MV-4-11 (cell line): Measurements from ENCODE around the gene TNS4.

Experiments
- DNase-seq: peaks from one replicate; lab custom pipeline; 2025; lab: John Stamatoyannopoulos, UW

The TNS4 gene

DNA sequence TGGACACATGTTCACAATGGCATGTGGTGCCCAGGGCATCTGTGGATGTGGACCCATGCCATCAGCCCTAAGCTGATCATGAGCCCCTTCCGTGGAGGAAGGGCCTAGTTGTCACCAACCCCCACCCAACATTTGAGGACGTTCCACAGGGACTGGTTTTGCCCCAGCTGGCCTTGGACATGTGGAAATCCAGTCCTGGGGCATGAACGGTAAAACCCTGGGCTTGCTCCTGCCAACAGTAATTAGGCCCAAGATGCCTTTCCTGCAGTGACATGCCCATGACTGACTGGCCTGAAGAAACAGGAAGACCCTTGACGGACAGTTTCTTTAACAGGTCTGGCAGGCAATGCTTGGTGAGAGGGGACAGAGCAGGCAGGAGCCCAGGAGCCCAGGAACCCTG lies 7.7 kb downstream of the TNS4 start:
- no peak for DNase-seq

DNA sequence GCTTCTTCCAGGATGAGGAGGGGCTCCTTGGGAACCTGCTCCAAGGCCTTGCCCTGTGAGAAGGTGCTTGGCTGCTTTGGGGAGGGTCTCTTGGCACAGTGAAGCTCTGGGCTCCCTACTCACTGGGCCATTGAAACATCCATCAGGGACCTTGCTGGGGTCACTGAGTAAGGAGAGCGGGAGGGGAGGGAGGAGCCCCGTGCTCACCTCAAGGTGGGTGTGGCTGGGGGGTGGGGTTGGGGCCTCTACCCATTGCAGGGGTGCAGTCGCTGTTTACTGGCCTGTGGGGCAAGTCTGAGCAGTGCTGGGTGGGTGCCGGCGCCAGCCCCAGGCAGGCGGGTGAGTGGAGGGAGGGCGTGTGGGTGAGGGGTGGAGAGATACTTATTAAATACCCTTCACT lies 9.9 kb downstream of the TNS4 start:
- DNase-seq, result no peak

DNA sequence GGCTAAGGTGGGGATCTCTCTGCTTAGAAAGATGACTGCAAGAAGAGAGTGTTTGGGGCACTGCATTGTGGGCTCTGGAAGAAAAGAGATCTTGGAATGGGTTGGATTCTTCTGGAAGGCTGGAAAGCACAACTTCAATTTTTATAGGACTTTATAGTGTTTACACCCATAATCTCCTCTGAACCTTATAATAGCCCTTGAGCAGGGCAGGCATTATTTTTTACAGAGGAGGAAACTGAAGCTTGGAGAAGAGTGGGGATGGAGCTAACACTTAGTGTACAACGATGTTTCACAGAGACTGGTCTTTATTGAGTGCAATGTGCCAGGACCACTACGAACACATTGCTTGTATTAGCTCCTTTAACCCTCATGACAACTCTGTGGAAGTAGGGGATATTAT lies 10.4 kb downstream of the TNS4 start:
- no peak for DNase-seq

GRCh38 chr17:40490289-40490853 lies 11.1 kb downstream of the TNS4 start:
- peak; percentile 54 for DNase-seq

DNA sequence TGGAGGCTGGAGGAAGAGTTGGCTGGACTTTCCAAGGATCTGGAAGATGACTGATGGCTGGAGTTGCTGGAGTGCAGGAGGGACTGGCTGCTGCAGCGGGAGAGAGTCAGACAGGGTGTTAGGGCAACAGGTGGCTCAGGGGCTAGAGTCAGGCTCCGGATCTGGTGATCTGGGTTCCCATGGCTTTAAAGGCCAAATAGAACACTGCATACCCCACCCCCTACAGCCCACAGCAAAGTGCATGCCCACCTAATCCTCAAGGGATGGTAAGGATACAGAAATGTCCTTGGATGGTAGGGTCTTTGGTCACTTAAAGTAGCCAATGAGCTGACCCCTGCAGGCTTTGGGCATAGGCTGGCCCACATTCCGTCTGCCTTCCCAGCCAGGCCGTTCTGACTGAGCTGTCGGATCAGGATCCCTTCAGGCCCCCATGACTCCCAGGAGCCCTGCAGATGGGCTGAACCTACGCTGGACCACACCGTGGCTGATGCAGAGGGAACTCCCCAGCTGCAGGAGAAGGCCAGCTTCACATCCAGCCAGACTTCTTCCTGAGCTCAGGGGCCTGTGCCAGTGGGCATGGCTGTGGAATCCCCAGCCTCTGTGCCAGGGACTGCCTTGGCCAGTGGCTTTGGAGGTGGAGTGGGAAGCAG lies 13.9 kb downstream of the TNS4 start:
- no peak for DNase-seq

DNA sequence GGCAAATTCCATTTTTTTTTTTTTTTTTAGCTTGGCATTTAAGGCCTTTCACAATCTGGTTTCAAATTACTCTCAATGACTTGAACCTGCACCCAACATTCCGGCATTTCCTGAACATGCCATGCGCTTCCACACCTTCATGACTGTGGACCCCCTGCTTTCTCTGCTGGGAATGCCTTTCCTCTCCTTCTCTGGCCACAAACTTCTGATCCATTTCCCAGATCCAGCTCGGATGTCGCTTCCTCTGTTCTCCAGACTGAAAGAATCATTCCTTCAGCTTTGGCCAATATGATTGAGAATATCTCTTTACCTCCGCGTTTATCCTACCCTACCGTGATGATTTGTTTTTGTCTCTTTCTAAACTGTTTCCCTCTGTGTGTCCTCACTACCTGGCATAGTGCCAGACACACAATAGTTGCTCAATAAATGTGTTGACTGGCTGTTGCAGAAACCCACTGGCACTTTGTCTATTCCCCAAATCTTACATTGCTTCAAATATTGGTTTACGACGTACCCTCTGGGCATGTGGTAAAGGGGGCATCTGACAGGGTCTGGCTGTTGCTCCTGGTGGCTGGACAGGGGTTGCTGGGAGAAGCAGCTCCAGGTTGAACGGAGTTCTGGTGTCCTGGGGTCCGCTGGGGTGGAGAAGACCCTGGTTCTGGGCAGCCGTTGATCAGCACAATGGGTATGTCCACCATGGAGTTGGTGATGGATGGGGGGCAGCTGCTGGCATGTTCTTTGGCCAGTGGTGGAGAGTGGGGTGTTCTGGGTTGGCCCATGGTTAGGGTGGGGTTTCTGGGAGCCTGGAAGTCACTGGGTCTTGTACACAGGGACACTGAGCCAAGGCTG lies 14.7 kb downstream of the TNS4 start:
- DNase-seq, result peak; percentile 58

- peak; percentile 72 for DNase-seq
These were observed 15.4 kb downstream of the TNS4 start for GRCh38 chr17:40485851-40486521.

GRCh38 chr17:40484973-40485530 lies 16.4 kb downstream of the TNS4 start:
- DNase-seq, result no peak

- no peak for DNase-seq
These were observed 17.0 kb downstream of the TNS4 start for GRCh38 chr17:40484285-40484972.

DNA sequence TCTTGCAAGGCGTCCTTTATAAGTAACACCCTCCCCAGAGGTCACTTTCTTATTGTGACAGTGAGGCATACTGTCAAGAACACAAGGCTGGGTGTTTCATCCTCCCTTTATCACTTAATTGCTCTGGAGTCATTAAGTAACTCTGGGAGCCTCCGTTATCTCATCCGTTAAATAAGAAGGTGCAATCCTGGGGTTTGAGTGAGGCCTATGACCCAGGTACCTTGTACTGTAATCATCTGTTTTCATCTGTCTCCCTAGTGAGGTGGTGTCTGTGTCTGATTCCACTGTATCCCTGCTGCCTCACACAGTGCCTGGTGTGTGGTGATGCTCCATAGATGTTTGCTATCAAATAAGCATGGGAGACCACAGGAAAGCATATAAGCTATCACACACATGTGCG lies 17.7 kb downstream of the TNS4 start:
- DNase-seq, result no peak

- no peak for DNase-seq
These were observed 18.7 kb downstream of the TNS4 start for GRCh38 chr17:40482722-40483121.

DNA sequence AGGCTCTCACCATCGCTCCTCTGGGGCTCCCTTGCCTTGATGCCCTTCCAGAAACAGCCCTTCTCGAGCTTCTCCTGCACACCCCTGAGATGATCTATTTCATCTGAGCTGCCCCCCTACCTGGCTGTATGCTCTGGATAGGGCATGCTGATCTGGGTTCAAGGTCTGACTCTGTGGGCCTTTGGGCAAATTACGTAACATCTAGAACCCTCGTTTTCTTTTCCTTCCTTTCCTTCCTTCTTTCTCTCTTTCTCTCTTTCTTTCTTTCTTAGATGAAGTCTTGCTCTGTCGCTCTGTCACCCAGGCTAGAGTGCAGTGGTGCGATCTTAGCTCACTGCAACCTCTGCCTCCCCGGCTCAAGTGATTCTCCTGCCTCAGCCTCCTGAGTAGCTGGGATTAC lies 20.3 kb downstream of the TNS4 start:
- no peak for DNase-seq

DNA sequence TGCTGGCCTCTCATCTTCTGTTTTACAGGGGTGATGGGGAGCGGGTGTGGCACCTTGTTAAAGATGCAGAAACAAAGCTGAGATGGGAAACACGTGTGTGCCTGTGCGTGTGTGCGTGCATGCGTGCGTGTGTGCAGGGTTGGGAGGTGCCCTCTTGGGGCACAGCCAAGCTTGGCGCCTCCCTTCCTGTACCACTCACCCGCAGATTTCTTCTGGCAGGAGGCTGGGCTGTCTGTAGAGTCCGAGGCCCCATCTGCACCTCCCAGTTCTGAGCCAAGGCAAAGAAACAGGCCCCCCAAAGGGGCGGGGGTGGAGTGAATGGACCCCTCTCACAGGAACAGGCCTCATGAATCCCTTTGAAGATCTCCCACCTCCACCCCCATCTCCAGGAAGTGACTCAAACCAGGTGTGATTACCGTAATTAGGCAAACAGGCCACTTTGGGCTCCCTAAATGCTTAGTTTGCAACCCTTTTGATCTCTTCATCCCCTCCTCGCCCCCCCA lies 20.9 kb downstream of the TNS4 start:
- peak; percentile 43 for DNase-seq

DNA sequence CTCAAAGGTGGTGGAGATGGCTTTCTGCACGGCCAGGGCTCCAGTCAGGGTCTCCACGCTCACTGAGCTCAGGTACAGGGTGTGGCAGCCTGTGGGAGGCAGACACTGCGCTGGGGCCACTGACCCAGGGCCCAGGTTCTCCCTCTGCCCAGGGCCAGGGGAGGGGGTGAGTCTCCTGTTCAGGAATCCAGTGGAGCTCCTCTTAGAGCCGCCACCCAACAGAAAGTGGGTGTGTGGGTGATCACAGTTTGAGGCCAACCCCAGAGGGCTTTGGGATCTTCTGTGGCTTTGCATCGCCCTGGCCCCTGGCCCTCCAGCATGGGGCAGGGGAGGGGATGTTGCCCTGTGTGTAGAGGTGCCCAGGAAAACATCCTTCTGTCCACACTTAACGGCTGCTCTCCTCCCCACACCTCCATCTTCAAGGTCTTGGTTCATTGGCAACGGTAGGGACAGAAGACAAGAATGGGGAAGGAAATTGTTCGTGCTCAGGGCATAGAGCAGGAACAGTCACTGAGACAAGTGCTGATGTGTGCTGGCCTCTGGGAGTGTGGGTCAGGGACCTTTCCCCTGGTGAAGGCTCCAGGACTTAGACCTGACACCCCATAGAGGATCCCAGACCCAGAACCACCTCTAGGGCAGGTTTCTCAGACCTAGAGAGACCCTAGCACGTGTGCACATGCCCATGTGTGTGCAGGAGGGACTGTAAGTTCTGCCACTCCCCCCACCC lies 21.5 kb downstream of the TNS4 start:
- peak; percentile 9 for DNase-seq

DNA sequence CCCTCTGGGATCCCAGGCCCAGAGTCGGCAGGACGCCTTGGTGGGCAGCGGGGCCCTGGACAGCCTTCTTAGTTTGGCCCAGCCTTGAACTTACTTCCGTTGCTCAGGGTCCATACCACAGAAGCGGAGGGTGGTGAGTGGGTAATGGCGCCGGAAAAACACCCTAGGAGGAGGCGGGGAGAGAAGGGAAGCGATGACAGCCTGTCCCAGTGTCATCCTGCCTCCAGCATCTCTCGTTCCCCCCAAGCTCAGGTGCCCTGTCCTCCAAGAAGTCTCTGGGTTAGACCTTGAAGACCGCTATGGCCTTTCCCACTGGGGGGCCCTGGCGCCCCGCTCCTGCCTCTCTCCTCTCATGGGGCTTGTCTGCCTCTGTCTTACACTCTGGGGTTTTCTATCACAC lies 22.9 kb downstream of the TNS4 start:
- DNase-seq, result no peak

GRCh38 chr17:40477796-40478195 lies 23.6 kb downstream of the TNS4 start:
- no peak for DNase-seq

GRCh38 chr17:40475234-40475908 lies 26.1 kb downstream of the TNS4 start:
- DNase-seq, result no peak

DNA sequence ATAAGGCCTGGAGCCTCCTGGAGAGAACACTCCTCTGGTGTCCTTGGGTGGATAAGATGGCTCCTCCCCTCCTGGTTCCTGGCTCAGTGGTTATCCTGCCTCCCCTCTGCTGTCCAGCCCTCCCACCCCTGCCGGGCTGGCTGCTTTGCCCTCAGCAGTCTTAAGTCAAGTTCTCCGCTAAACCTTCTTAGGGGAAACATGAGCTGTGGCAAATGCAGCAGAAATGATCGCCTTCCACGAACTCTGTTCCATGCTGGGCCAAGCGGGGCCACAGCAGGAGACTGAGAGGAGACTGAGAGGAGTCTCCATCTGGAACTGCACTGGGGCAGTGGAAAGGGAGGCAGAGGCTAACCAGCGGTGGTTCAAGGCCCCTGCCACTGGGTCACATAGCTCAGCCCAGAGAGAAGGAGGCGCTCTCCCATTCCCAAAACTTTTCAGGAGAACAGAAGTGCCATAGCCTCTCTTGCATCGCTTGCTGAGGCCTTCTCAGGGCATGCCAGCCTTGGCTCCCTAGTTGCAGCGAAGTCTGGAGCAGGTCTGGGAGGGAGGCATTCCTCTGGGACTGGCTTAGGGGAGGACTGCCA lies 26.9 kb downstream of the TNS4 start:
- no peak for DNase-seq

- no peak for DNase-seq
These were observed 27.7 kb downstream of the TNS4 start for GRCh38 chr17:40473573-40474365.
